ENCODE results near the gene CTNNA1.
A peak's percentile ranks its signal among the peaks of the same experiment; 100 is the strongest.

Gene CTNNA1

GRCh38 chr5:138784590-138784989 lies 31.4 kb downstream of the CTNNA1 start:
- no peak for DNase-seq (ENCODE audit: low spot score)
- in situ Hi-C loops (cut with MboI; ENCODE audit: low sequenced_read_pairs, unreplicated experiment), result no loop called here
- no peak for TF ChIP-seq CTCF (IDR thresholded peaks at IDR 0.05; ENCODE audit: borderline replicate concordance, control extremely low read depth, extremely low read depth, insufficient read depth, missing control alignments)

GRCh38 chr5:138789771-138790242 lies 36.6 kb downstream of the CTNNA1 start:
- peak; percentile 42 for TF ChIP-seq CTCF (IDR thresholded peaks at IDR 0.05; ENCODE audit: borderline replicate concordance, control extremely low read depth, extremely low read depth, insufficient read depth, missing control alignments)
- in situ Hi-C loops (cut with MboI; ENCODE audit: low sequenced_read_pairs, unreplicated experiment), result no loop called here
- DNase-seq (ENCODE audit: low spot score), result peak; percentile 68

- no peak for DNase-seq (ENCODE audit: low spot score)
- TF ChIP-seq CTCF (IDR thresholded peaks at IDR 0.05; ENCODE audit: borderline replicate concordance, control extremely low read depth, extremely low read depth, insufficient read depth, missing control alignments), result no peak
- in situ Hi-C loops (cut with MboI; ENCODE audit: low sequenced_read_pairs, unreplicated experiment), result no loop called here
These were observed 37.5 kb downstream of the CTNNA1 start for GRCh38 chr5:138790684-138791083.

GRCh38 chr5:138792195-138792790 lies 39.1 kb downstream of the CTNNA1 start:
- no peak for TF ChIP-seq CTCF (IDR thresholded peaks at IDR 0.05; ENCODE audit: borderline replicate concordance, control extremely low read depth, extremely low read depth, insufficient read depth, missing control alignments)
- in situ Hi-C loops (cut with MboI; ENCODE audit: low sequenced_read_pairs, unreplicated experiment), result no loop called here
- no peak for DNase-seq (ENCODE audit: low spot score)

GRCh38 chr5:138793575-138793974 lies 40.4 kb downstream of the CTNNA1 start:
- in situ Hi-C loops (cut with MboI; ENCODE audit: low sequenced_read_pairs, unreplicated experiment), result no loop called here
- no peak for DNase-seq (ENCODE audit: low spot score)
- TF ChIP-seq CTCF (IDR thresholded peaks at IDR 0.05; ENCODE audit: borderline replicate concordance, control extremely low read depth, extremely low read depth, insufficient read depth, missing control alignments), result no peak

- in situ Hi-C loops (cut with MboI; ENCODE audit: low sequenced_read_pairs, unreplicated experiment), result no loop called here
- no peak for TF ChIP-seq CTCF (IDR thresholded peaks at IDR 0.05; ENCODE audit: borderline replicate concordance, control extremely low read depth, extremely low read depth, insufficient read depth, missing control alignments)
These were observed 50.1 kb downstream of the CTNNA1 start for GRCh38 chr5:138803285-138803684.

More at GRCh38 chr5:138803285-138803684, 50.1 kb downstream of the CTNNA1 start:
- DNase-seq (ENCODE audit: low spot score), result no peak

All from GM13976 (cell line).